SK-N-SH (cell line): ENCODE measurements around the gene U2AF1L4. TPM values are rescaled to one million over a fixed set of nuclear protein-coding genes. Genes with fewer than 3 reads are reported as not detected.

ENCODE experiments used
- CTCF ChIA-PET: fragments of 300-600, 350-600 bp; formaldehyde crosslinking; extraction: SDS; loops from one replicate; lab custom pipeline; 2021; lab: Yijun Ruan, JAX
- POLR2A ChIA-PET: fragments of 350-600 bp; sonication (Branson Sonifier 250); formaldehyde crosslinking; extraction: SDS; loops from one replicate; lab custom pipeline; 2020; ENCODE audit warnings: antibody characterized with exemption, inconsistent platforms; lab: Yijun Ruan, JAX
- DNase-seq: peaks from one replicate; pipeline ENCODE4 v3.0.0; 2012
- H2AFZ ChIP-seq: fragments of 200-600 bp; sonication (generic); 2 replicates; pipeline ENCODE4 v1.8.1; 2016; ENCODE audit warnings: antibody characterized with exemption, mild to moderate bottlenecking, low read depth
- H3F3A ChIP-seq: fragments of 200-600 bp; sonication (generic); replicated peaks from 2 replicates; pipeline ENCODE3; 2016; ENCODE audit warnings: antibody characterized with exemption, mild to moderate bottlenecking; ENCODE audit not compliant: insufficient read depth
- H3K27ac ChIP-seq, 2 experiments: fragments of 200-500 bp in 1 of 2; fragments of 200-600 bp in 1 of 2; sonication (Bioruptor generic) in 1 of 2; sonication (generic), shearing (Covaris generic) in 1 of 2; 2 replicates each; pipeline versions ENCODE4 v1.5.1 to v1.6.1; 2014 to 2016; ENCODE audit warnings: low read depth in 2 of 2, inconsistent platforms in 1 of 2, low read length in 1 of 2, mild to moderate bottlenecking in 1 of 2, mixed read lengths in 1 of 2
- H3K27me3 ChIP-seq: fragments of 200-600 bp; sonication (generic), shearing (Covaris generic); 2 replicates; pipeline ENCODE4 v1.6.1; 2016; ENCODE audit warnings: mixed run types; ENCODE audit not compliant: insufficient read depth
- H3K36me3 ChIP-seq, 2 experiments: fragments of 200-500 bp in 1 of 2; fragments of 200-600 bp in 1 of 2; sonication (Bioruptor generic) in 1 of 2; sonication (generic) in 1 of 2; replicated peaks in 1 of 2; 2 replicates each; pipeline versions ENCODE3 to v1.5.1; 2014 to 2016; ENCODE audit warnings: low read length in 1 of 2, mild to moderate bottlenecking in 1 of 2; ENCODE audit not compliant: insufficient read depth in 2 of 2, control insufficient read depth in 1 of 2
- H3K4me1 ChIP-seq, 2 experiments: fragments of 200-500 bp in 1 of 2; fragments of 200-600 bp in 1 of 2; sonication (Bioruptor generic) in 1 of 2; sonication (generic), shearing (Covaris generic) in 1 of 2; 2 replicates each; pipeline versions ENCODE4 v1.5.1 to v1.6.1; 2014 to 2016; ENCODE audit warnings: low read depth in 1 of 2, low read length in 1 of 2, mixed run types in 1 of 2; ENCODE audit not compliant: insufficient read depth in 2 of 2, control insufficient read depth in 1 of 2
- H3K4me2 ChIP-seq: fragments of 200-600 bp; sonication (generic), shearing (Covaris generic); 2 replicates; pipeline ENCODE4 v1.6.1; 2017; ENCODE audit warnings: mixed run types
- H3K4me3 ChIP-seq, 2 experiments: fragments of 200-500 bp in 1 of 2; fragments of 200-600 bp in 1 of 2; sonication (Bioruptor generic) in 1 of 2; sonication (generic), shearing (Covaris generic) in 1 of 2; 2 replicates each; pipeline versions ENCODE4 v1.5.1 to v1.8.1; 2014 to 2016; ENCODE audit warnings: low read depth in 2 of 2, inconsistent platforms in 1 of 2, low read length in 1 of 2, mild to moderate bottlenecking in 1 of 2, mixed read lengths in 1 of 2, moderate library complexity in 1 of 2
- H3K79me2 ChIP-seq: fragments of 200-600 bp; sonication (generic); 2 replicates; pipeline ENCODE4 v1.8.1; 2017; ENCODE audit warnings: mild to moderate bottlenecking; ENCODE audit not compliant: insufficient read depth
- H3K9ac ChIP-seq: fragments of 200-600 bp; sonication (generic); 2 replicates; pipeline ENCODE4 v1.6.1; 2017; ENCODE audit warnings: mixed run types
- H3K9me2 ChIP-seq: fragments of 200-600 bp; sonication (generic); 2 replicates; pipeline ENCODE4 v1.6.1; 2017; ENCODE audit warnings: mixed run types
- H3K9me3 ChIP-seq: fragments of 200-600 bp; sonication (generic); 2 replicates; pipeline ENCODE4 v1.6.1; 2017; ENCODE audit warnings: mixed run types, mild to moderate bottlenecking, moderate library complexity
- H4K20me1 ChIP-seq: fragments of 200-600 bp; sonication (generic); 2 replicates; pipeline ENCODE4 v1.6.1; 2017; ENCODE audit warnings: mild to moderate bottlenecking, mixed run types; ENCODE audit not compliant: insufficient read depth
- ELF1 ChIP-seq: IDR thresholded peaks from 2 replicates; pipeline ENCODE4 v1.4.0; 2012
- EP300 ChIP-seq, 2 experiments: IDR thresholded peaks; 2 replicates each; pipeline versions ENCODE4 v1.4.0 to v1.6.1; 2012; ENCODE audit warnings: borderline replicate concordance in 1 of 2, low read depth in 1 of 2, low read length in 1 of 2
- FOSL2 ChIP-seq: IDR thresholded peaks from 2 replicates; pipeline ENCODE4 v1.4.0; 2012; ENCODE audit warnings: low read depth, mild to moderate bottlenecking, moderate library complexity, borderline replicate concordance
- FOXJ3 ChIP-seq: sonication (generic); formaldehyde crosslinking; IDR thresholded peaks from 2 replicates; pipeline ENCODE4 v1.5.1; 2020; ENCODE audit warnings: mild to moderate bottlenecking, missing genetic modification reagents
- GATA2 ChIP-seq: sonication (generic); formaldehyde crosslinking; IDR thresholded peaks from 2 replicates; pipeline ENCODE4 v1.5.0; 2020; ENCODE audit warnings: mild to moderate bottlenecking, missing genetic modification reagents
- RFX5 ChIP-seq: IDR thresholded peaks from 2 replicates; pipeline ENCODE4 v1.6.1; 2012; ENCODE audit warnings: mild to moderate bottlenecking, improper control_type of control experiment, low read length
- SIN3A ChIP-seq: IDR thresholded peaks from 2 replicates; pipeline ENCODE4 v1.6.1; 2012; ENCODE audit warnings: low read depth, mild to moderate bottlenecking, low read length, moderate library complexity, borderline replicate concordance
- TAF1 ChIP-seq: IDR thresholded peaks from 2 replicates; pipeline ENCODE4 v1.6.1; 2012; ENCODE audit warnings: low read depth, mild to moderate bottlenecking, low read length, moderate library complexity, borderline replicate concordance
- YY1 ChIP-seq: IDR thresholded peaks from 2 replicates; pipeline ENCODE4 v1.4.0; 2012; ENCODE audit warnings: low read depth, mild to moderate bottlenecking
- WGBS: methylation state at CpG from one replicate; pipeline ENCODE4 v1.1.6; 2017; ENCODE audit warnings: low lambda C conversion rate; 5-methylcytosine and 5-hydroxymethylcytosine counted together
- polyA plus RNA-seq, 3 experiments: library from polyadenylated mRNA; depleted of rRNA; stranded (reverse); fragments of >200 nt; gene quantifications; 2 replicates each; pipeline ENCODE4 v1.2.3, GENCODE V29; 2012
- TF ChIP-seq, protein P1 (sequence below): IDR thresholded peaks from 2 replicates; pipeline ENCODE4 v1.4.0; 2012; ENCODE audit warnings: low read depth
- TF ChIP-seq, protein P2 (sequence below): IDR thresholded peaks from 2 replicates; pipeline ENCODE4 v1.4.0; 2012; ENCODE audit warnings: low read depth, borderline replicate concordance
- TF ChIP-seq, protein P3 (sequence below): IDR thresholded peaks from 2 replicates; pipeline ENCODE4 v1.4.0; 2012; ENCODE audit warnings: low read depth, borderline replicate concordance
- TF ChIP-seq, protein P4 (sequence below): fragments of 150-350 bp; IDR thresholded peaks from 2 replicates; pipeline ENCODE4 v1.6.1; 2016; ENCODE audit warnings: mild to moderate bottlenecking, low read depth, low read length
- TF ChIP-seq, protein P5 (sequence below): fragments of 150-350 bp; IDR thresholded peaks from 2 replicates; pipeline ENCODE4 v1.6.1; 2017; ENCODE audit warnings: antibody characterized with exemption, low read length, low read depth, borderline replicate concordance

Gene U2AF1L4
- polyA plus RNA-seq, 1 of the 3 experiments (the other 2 are of a cell fraction): 25.9 TPM

DNA sequence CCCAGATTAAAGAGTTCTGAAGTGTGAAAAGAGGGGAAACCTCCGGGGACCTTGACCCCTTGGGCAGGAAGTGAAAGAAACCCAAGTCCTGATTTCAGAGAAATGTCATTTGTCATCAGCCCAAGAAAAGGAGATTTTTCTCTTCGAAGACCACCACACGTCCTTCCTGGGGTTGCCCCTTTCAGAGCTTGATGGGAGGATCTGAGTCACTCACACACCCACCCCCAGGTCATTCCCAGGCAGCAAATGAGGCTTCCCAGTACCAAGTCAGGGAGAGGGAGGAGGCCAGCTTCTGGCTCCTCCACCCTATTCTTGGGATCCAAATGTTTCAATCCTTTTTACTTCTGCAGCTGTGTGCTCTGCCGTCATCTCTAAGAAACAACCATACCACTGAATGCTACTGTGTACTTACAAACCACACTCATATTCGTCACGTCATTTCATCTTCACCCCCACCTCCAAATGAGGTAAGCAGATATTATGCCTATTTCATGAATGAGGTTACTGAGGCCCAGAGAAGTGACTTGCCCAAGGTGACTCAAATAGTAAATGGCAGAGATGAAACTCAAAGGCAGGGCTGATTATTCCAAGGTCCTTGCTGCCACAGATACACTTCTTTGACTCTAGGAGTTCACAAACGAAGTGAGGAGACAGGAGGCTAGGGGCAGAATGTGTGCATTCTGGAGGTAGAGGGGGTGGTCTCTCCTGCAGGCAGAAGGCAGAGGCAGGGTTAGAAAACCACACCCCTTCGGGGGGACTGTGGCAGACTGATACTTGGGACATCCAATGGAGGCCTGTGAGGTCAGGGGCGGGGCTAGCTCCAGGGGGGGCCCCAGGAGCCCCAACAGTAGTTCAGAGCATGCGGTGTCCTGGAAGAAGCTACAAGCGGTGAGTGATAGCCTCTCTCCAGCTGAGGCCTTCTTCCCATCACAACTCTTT lies 32.4 kb downstream of the U2AF1L4 start:
- Histone ChIP-seq H3K27ac (no peak overlapping the region), H3K79me2 (no peaks in the 10 kb centered on the region), H3F3A (peaks cover 6% of the 10 kb centered on the region), H3K9me2 (no peaks in the 10 kb centered on the region), H2AFZ (no peak overlapping the region), H3K4me1 (peaks cover 5 to 13% of the 10 kb centered on the region in 2 experiments; a peak in 2 of 4 replicates), H3K27me3 (no peaks in the 10 kb centered on the region), H4K20me1 (no peaks in the 10 kb centered on the region), H3K9me3 (no peaks in the 10 kb centered on the region), H3K36me3 (no peaks in the 10 kb centered on the region), H3K9ac (no peak overlapping the region), H3K4me3 (no peak overlapping the region), H3K4me2 (no peak overlapping the region)
- ChIA-PET CTCF (interaction anchor here (1.7 to 2.6 kb wide), 4 partner anchors 10 to 164 kb away, joined by 5 to 7 read pairs (median 7); no protein-coding TSS in a partner anchor), POLR2A (interaction anchor here (2.0 kb wide), 1 partner anchor 10 kb away, joined by 7 read pairs; no protein-coding TSS in a partner anchor)
- WGBS: 75% methylated on average over 11 of the region's 11 CpGs
- no peak for DNase-seq
- TF ChIP-seq ELF1: no peak
- TF ChIP-seq YY1: no peak
- no peak for TF ChIP-seq FOSL2
- TF ChIP-seq, protein P1, sequence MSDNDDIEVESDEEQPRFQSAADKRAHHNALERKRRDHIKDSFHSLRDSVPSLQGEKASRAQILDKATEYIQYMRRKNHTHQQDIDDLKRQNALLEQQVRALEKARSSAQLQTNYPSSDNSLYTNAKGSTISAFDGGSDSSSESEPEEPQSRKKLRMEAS: no peak
- no peak for TF ChIP-seq EP300 (IDR thresholded peaks at IDR 0.05; ENCODE audit: borderline replicate concordance in 1 of 2, low read depth in 1 of 2, low read length in 1 of 2)
- TF ChIP-seq RFX5: no peak
- no peak for TF ChIP-seq FOXJ3 (CRISPR knock-in tag)
- TF ChIP-seq, protein P2, sequence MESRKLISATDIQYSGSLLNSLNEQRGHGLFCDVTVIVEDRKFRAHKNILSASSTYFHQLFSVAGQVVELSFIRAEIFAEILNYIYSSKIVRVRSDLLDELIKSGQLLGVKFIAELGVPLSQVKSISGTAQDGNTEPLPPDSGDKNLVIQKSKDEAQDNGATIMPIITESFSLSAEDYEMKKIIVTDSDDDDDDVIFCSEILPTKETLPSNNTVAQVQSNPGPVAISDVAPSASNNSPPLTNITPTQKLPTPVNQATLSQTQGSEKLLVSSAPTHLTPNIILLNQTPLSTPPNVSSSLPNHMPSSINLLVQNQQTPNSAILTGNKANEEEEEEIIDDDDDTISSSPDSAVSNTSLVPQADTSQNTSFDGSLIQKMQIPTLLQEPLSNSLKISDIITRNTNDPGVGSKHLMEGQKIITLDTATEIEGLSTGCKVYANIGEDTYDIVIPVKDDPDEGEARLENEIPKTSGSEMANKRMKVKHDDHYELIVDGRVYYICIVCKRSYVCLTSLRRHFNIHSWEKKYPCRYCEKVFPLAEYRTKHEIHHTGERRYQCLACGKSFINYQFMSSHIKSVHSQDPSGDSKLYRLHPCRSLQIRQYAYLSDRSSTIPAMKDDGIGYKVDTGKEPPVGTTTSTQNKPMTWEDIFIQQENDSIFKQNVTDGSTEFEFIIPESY: no peak
- TF ChIP-seq, protein P3, sequence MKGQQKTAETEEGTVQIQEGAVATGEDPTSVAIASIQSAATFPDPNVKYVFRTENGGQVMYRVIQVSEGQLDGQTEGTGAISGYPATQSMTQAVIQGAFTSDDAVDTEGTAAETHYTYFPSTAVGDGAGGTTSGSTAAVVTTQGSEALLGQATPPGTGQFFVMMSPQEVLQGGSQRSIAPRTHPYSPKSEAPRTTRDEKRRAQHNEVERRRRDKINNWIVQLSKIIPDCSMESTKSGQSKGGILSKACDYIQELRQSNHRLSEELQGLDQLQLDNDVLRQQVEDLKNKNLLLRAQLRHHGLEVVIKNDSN: no peak
- TF ChIP-seq, protein P4, sequence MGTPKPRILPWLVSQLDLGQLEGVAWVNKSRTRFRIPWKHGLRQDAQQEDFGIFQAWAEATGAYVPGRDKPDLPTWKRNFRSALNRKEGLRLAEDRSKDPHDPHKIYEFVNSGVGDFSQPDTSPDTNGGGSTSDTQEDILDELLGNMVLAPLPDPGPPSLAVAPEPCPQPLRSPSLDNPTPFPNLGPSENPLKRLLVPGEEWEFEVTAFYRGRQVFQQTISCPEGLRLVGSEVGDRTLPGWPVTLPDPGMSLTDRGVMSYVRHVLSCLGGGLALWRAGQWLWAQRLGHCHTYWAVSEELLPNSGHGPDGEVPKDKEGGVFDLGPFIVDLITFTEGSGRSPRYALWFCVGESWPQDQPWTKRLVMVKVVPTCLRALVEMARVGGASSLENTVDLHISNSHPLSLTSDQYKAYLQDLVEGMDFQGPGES: no peak
- TF ChIP-seq, protein P5, sequence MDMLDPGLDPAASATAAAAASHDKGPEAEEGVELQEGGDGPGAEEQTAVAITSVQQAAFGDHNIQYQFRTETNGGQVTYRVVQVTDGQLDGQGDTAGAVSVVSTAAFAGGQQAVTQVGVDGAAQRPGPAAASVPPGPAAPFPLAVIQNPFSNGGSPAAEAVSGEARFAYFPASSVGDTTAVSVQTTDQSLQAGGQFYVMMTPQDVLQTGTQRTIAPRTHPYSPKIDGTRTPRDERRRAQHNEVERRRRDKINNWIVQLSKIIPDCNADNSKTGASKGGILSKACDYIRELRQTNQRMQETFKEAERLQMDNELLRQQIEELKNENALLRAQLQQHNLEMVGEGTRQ: no peak
- TF ChIP-seq SIN3A: no peak
- no peak for TF ChIP-seq GATA2
- no peak for TF ChIP-seq TAF1
